Measurements from ENCODE around the gene CAP1.

GRCh38 chr1:40044110-40044509 is 3.6 kb downstream of the CAP1 start:
- TF ChIP-seq EZH2phosphoT487 (IDR thresholded peaks at IDR 0.05; ENCODE audit: low read length) (no peak), CTCF (IDR thresholded peaks at IDR 0.05; ENCODE audit: low read length) (no peak)
